ENCODE measurements around the gene MLNR. TPM values are rescaled to one million over a fixed set of nuclear protein-coding genes. Genes with fewer than 3 reads are reported as not detected.

MLNR gene
- total RNA-seq, 4 donors from 2014 or later, result not detected

DNA sequence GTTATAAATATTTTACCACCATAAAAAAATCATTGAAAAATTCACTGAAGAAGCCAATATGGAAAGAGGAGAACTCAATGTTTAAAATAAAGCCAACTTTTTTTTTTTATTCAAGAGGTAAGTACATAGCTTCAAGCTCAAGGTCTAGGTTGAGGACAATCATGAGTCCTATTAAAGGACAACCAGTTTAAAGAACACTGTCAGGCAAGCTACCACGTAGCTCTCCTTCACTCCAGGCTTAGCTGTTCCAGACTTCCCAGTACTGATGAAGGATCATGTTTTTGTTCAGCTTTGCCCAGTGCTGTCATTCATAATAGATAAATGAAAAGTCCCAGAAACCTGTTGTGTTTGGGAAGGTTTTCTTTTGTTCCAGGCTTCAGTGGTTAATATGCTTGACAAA is 10.0 kb upstream of the MLNR start:
- Histone ChIP-seq H3K4me1 (peaks cover 0 to 15% (median 4%) of the 10 kb centered on the region in 4 donors), H3K9me3 (no peaks in the 10 kb centered on the region), H3K27ac (no peak overlapping the region), H3K27me3 (no peaks in the 10 kb centered on the region), H3K4me3 (no peak overlapping the region), H3K36me3 (peaks cover 0 to 41% (median 9%) of the 10 kb centered on the region in 4 donors)
- TF ChIP-seq EP300 (IDR thresholded peaks at IDR 0.05; ENCODE audit: low read depth), result no peak
- no peak for TF ChIP-seq POLR2A (IDR thresholded peaks at IDR 0.05)
- TF ChIP-seq POLR2AphosphoS5 (IDR thresholded peaks at IDR 0.05), result no peak
- TF ChIP-seq, protein P1, sequence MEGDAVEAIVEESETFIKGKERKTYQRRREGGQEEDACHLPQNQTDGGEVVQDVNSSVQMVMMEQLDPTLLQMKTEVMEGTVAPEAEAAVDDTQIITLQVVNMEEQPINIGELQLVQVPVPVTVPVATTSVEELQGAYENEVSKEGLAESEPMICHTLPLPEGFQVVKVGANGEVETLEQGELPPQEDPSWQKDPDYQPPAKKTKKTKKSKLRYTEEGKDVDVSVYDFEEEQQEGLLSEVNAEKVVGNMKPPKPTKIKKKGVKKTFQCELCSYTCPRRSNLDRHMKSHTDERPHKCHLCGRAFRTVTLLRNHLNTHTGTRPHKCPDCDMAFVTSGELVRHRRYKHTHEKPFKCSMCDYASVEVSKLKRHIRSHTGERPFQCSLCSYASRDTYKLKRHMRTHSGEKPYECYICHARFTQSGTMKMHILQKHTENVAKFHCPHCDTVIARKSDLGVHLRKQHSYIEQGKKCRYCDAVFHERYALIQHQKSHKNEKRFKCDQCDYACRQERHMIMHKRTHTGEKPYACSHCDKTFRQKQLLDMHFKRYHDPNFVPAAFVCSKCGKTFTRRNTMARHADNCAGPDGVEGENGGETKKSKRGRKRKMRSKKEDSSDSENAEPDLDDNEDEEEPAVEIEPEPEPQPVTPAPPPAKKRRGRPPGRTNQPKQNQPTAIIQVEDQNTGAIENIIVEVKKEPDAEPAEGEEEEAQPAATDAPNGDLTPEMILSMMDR (IDR thresholded peaks at IDR 0.05), result no peak
- no peak for DNase-seq
- 96 to 100% methylated on average over 1 of the region's 1 CpG for WGBS, 2 donors (ENCODE audit: low coverage in 1 of 2)
- intact Hi-C loops (cut with DNase I; ENCODE audit: low total_unique reads) (no loop called here), in situ Hi-C loops (cut with MboI; ENCODE audit: low pct_ligation_motif_present in 1 of 4, low pct_unique_long_range_greater_than_20kb in 1 of 4, low sequenced_read_pairs in 3 of 4) (no loop called here)

DNA sequence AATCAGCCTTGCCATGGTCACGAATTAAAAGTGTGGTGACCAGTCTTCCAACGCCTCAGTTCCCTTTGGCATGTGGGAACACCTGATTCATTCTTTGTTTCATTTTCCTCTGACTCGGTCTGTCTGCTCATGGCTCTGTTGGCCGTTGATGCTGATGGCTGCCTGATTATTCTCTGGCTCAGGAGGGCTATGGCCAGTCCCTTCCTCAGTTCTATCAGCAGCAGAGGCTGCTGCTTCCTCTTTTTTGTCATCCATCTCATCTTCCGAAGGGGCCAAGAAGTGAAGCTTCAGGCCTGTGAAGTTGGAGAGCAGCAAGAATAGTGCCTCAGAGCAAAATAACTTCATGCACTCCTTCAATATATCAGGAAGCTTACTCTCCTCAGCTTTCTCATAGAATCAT is 9.5 kb upstream of the MLNR start:
- WGBS, 2 donors (ENCODE audit: low coverage in 1 of 2), result 91% methylated on average over 5 of the region's 5 CpGs; no CpG with 5 or more reads in 1 of the 2 donors
- Histone ChIP-seq H3K4me3 (no peak overlapping the region), H3K4me1 (peaks cover 0 to 18% (median 5%) of the 10 kb centered on the region in 4 donors), H3K27ac (no peak overlapping the region), H3K27me3 (no peaks in the 10 kb centered on the region), H3K36me3 (peaks cover 0 to 36% (median 7%) of the 10 kb centered on the region in 4 donors), H3K9me3 (no peaks in the 10 kb centered on the region)
- intact Hi-C loops (cut with DNase I; ENCODE audit: low total_unique reads) (no loop called here), in situ Hi-C loops (cut with MboI; ENCODE audit: low pct_ligation_motif_present in 1 of 4, low pct_unique_long_range_greater_than_20kb in 1 of 4, low sequenced_read_pairs in 3 of 4) (no loop called here)
- no peak for DNase-seq
- no peak for TF ChIP-seq EP300 (IDR thresholded peaks at IDR 0.05; ENCODE audit: low read depth)
- TF ChIP-seq, protein P1 (IDR thresholded peaks at IDR 0.05), result no peak
- no peak for TF ChIP-seq POLR2A (IDR thresholded peaks at IDR 0.05)
- no peak for TF ChIP-seq POLR2AphosphoS5 (IDR thresholded peaks at IDR 0.05)

DNA sequence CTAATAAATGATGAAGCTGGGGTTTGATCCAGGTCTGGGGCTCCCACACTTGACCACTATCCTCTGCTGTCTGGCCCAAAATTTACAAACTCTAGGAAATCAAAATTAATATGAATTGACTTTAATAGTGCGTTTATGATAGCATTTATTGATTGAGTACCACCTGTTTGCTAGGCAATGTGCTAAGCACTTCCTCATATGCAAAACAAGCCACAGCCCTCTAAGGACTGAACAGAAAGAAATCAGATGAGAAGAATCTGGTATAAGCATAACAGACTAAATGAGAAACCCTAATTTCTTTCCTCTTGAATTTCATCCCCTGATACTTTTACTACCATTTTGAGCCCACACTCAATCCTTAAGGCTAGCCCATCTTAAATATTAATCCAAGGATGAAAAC is 6.6 kb upstream of the MLNR start:
- H3K36me3 ChIP-seq, result peaks cover 0 to 9% (median 0%) of the 10 kb centered on the region in 4 donors
- H3K4me3 ChIP-seq, result no peak overlapping the region
- H3K27me3 ChIP-seq, result peaks cover 17% of the 10 kb centered on the region
- no peaks in the 10 kb centered on the region for H3K9me3 ChIP-seq
- peaks cover 0 to 21% (median 5%) of the 10 kb centered on the region in 4 donors for H3K4me1 ChIP-seq
- no peak overlapping the region for H3K27ac ChIP-seq
- in situ Hi-C loops (cut with MboI; ENCODE audit: low pct_ligation_motif_present in 1 of 4, low pct_unique_long_range_greater_than_20kb in 1 of 4, low sequenced_read_pairs in 3 of 4) (no loop called here), intact Hi-C loops (cut with DNase I; ENCODE audit: low total_unique reads) (no loop called here)
- DNase-seq, result no peak
- 88 to 90% methylated on average over 1 of the region's 1 CpG for WGBS, 2 donors (ENCODE audit: low coverage in 1 of 2)
- TF ChIP-seq, protein P1 (IDR thresholded peaks at IDR 0.05), result no peak
- TF ChIP-seq POLR2AphosphoS5 (IDR thresholded peaks at IDR 0.05) (no peak), EP300 (IDR thresholded peaks at IDR 0.05; ENCODE audit: low read depth) (no peak), POLR2A (IDR thresholded peaks at IDR 0.05) (no peak)

DNA sequence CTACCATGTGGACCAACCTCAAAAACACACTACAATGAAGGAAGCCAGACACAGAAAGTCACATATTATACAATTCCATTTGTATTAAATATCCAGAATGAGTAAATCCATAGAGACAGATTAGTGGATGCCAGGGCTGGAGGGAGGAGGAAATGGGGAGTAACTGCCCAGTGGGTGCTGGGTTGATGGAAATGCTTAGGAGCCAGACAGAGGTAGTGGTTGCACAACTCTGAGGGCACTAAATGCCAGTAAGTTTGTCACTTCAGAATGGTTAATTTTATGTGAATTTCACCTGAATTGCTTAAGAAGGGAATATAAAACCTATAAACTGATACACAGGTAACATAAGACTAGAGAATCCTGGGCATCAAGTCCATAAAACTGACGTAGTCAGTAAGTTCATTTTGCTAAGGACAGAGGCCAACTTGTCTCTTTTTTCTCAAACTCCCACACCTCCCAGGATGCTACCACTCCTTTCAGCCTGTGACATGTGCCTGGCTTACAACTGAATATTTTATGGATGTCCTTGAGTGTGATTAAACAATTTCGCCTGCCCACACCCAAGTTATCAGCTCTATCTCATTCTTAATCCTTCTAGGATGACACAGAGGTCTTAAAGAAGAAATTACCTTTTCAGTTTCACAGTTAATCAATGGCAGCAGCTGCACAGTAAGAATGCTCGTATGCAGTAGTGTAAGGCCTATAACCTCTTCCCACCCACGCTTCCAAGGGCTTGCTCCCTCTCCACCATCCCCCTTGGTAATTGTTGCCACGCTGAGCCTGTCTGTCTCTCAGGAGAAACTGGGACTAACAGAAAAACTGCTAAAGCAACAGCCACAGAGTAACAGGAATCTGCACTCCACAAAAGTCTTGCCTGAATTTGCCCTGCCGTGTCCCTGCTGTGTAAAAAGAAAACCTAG is 5.9 kb upstream of the MLNR start:
- Histone ChIP-seq H3K4me3 (no peak overlapping the region), H3K27ac (no peak overlapping the region), H3K4me1 (peaks cover 0 to 26% (median 5%) of the 10 kb centered on the region in 4 donors), H3K27me3 (peaks cover 24% of the 10 kb centered on the region), H3K36me3 (peaks cover 0 to 2% (median 0%) of the 10 kb centered on the region in 4 donors), H3K9me3 (no peaks in the 10 kb centered on the region)
- in situ Hi-C loops (cut with MboI; ENCODE audit: low pct_ligation_motif_present in 1 of 4, low pct_unique_long_range_greater_than_20kb in 1 of 4, low sequenced_read_pairs in 3 of 4), result no loop called here
- no peak for DNase-seq
- 61 to 65% methylated on average over 4 to 6 of the region's 6 CpGs for WGBS, 2 donors (ENCODE audit: low coverage in 1 of 2)
- no peak for TF ChIP-seq EP300 (IDR thresholded peaks at IDR 0.05; ENCODE audit: low read depth)
- TF ChIP-seq POLR2A (IDR thresholded peaks at IDR 0.05), result no peak
- TF ChIP-seq, protein P1 (IDR thresholded peaks at IDR 0.05), result no peak
- TF ChIP-seq POLR2AphosphoS5 (IDR thresholded peaks at IDR 0.05), result no peak
- intact Hi-C loops (cut with DNase I; ENCODE audit: low total_unique reads), result no loop called here

Measured in transverse colon (tissue), 4 donors.